ENCODE results near the gene ITGA2B.

GRCh38 chr17:44436336-44436735 is 46.9 kb upstream of the ITGA2B start:
- TF ChIP-seq CTCF (IDR thresholded peaks at IDR 0.05; ENCODE audit: low read depth, low read length): no peak
- no peak for TF ChIP-seq EZH2phosphoT487 (IDR thresholded peaks at IDR 0.05; ENCODE audit: low read depth)

Measured in OCI-LY3 (cell line).